Tibial artery (tissue), 4 donors: ENCODE results near the gene MTERF1.

ENCODE experiments used
- DNase-seq, 2 donors: peaks; one replicate each; pipeline ENCODE4 v3.0.0-alpha.2; 2019
- H3K27ac ChIP-seq, 2 donors: fragments of 200-600 bp; sonication (generic) in 1 of 2; 1 replicate in 1 of 2; 2 replicates in 1 of 2; pipeline ENCODE4 v1.5.1; 2018 to 2019; ENCODE audit warnings: mild to moderate bottlenecking in 1 of 2
- H3K27me3 ChIP-seq, 2 donors: fragments of 200-600 bp; sonication (generic) in 1 of 2; one replicate each; pipeline versions ENCODE4 v1.5.1 to v1.6.0; 2016 to 2019
- H3K36me3 ChIP-seq, 3 donors: fragments of 200-600 bp; sonication (generic) in 2 of 3; one replicate each; pipeline ENCODE4 v1.5.1; 2016 to 2019; ENCODE audit warnings: mild to moderate bottlenecking in 2 of 3
- H3K4me1 ChIP-seq, 4 donors: fragments of 200-600 bp; sonication (generic) in 2 of 4; 1 replicate in 3 of 4; 2 replicates in 1 of 4; pipeline ENCODE4 v1.5.1; 2016 to 2019
- H3K4me3 ChIP-seq, 2 donors: fragments of 200-600 bp; sonication (generic) in 1 of 2; 1 replicate in 1 of 2; 2 replicates in 1 of 2; pipeline ENCODE4 v1.5.1; 2018 to 2019; ENCODE audit warnings: mild to moderate bottlenecking in 2 of 2
- H3K9me3 ChIP-seq, 3 donors: fragments of 200-600 bp; sonication (generic) in 1 of 3; one replicate each; pipeline ENCODE4 v1.5.1; 2016 to 2019
- CTCF ChIP-seq, 2 experiments: fragments of 200-600 bp in 1 of 2; fragments of 450-650 bp in 1 of 2; IDR thresholded peaks; one replicate each; pipeline ENCODE4 v1.5.1; 2017 to 2019; ENCODE audit warnings: antibody characterized with exemption in 2 of 2, mild to moderate bottlenecking in 1 of 2, moderate library complexity in 1 of 2
- intact Hi-C: fragments of 100-400 bp; cut with DNase I; formaldehyde crosslinking; loops from one replicate; pipeline ENCODE4 v1.15.0; 2023; ENCODE audit warnings: low total_unique reads

The MTERF1 gene

GRCh38 chr7:91846436-91846835, 34.1 kb downstream of the MTERF1 start:
- H3K4me3 ChIP-seq = no peak overlapping the region
- peaks cover 0 to 7% (median 0%) of the 10 kb centered on the region in 3 donors for H3K9me3 ChIP-seq
- H3K27me3 ChIP-seq = no peaks in the 10 kb centered on the region
- H3K27ac ChIP-seq = no peak overlapping the region
- intact Hi-C loops = no loop called here
- H3K4me1 ChIP-seq = peaks cover 0 to 3% (median 0%) of the 10 kb centered on the region in 4 donors
- no peaks in the 10 kb centered on the region for H3K36me3 ChIP-seq
- TF ChIP-seq CTCF (IDR thresholded peaks at IDR 0.05) = no peak
- DNase-seq = no peak

- DNase-seq = no peak
- H3K4me3 ChIP-seq = no peak overlapping the region
- H3K27ac ChIP-seq = no peak overlapping the region
- H3K36me3 ChIP-seq = no peaks in the 10 kb centered on the region
- TF ChIP-seq CTCF (IDR thresholded peaks at IDR 0.05) = no peak
- peaks cover 0 to 3% (median 0%) of the 10 kb centered on the region in 4 donors for H3K4me1 ChIP-seq
- intact Hi-C loops = no loop called here
- peaks cover 0 to 7% (median 0%) of the 10 kb centered on the region in 3 donors for H3K9me3 ChIP-seq
- no peaks in the 10 kb centered on the region for H3K27me3 ChIP-seq
Observed at GRCh38 chr7:91843831-91844230, 36.7 kb downstream of the MTERF1 start.

DNA sequence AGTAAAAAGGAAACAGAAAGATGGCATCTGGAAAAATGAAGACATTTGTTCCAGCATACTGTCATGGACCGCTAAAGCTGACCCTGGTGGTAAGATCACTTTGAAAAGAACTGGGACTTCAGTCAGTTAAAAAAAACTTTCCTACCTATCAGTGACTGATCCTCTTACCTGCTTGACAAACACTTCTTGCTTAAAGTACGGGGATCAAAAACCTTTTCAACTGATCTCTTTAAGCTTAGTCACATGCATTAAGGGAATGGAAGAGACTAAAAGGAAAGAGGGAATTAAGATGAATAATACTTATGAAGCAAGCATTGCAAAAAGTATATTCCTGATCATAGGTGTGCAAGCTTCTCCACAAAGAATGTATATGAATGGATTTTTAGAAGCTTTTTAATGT, 42.1 kb downstream of the MTERF1 start:
- TF ChIP-seq CTCF (IDR thresholded peaks at IDR 0.05) = no peak
- H3K36me3 ChIP-seq = no peaks in the 10 kb centered on the region
- intact Hi-C loops = no loop called here
- no peak overlapping the region for H3K27ac ChIP-seq
- DNase-seq = no peak
- H3K4me3 ChIP-seq = no peak overlapping the region
- H3K4me1 ChIP-seq = no peaks in the 10 kb centered on the region
- H3K9me3 ChIP-seq = peaks cover 0 to 7% (median 0%) of the 10 kb centered on the region in 3 donors
- H3K27me3 ChIP-seq = no peaks in the 10 kb centered on the region

DNA sequence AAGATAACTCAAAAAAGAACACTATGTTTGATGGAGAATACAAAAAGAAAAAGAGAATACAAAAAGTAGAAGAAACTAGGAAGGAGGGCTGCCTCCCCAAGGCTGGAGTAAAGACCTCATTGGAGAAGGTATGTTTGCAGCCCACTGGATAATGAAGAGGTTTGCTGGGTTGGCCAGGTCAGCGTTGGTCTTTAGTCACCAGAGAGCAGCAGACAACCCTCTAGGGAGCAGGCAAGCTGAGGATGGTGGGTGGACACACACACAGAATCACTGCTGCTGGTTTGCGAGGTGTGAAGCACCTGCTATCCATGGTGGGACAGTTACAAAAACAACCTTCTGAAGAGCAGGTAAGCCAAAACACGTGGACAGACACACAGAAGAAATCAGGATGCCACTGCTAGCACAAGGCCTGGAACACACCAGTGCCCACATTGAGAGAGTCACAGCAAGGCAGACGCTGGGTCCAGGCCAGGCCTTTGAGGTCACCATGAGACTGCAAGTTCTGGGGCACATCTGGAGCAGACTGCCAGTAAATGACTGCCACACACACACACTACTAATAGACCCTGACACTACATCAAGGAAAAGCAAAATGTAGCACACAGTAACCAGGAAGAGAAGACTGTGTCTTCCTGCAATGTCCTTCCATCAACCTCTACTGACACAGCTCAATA, 43.0 kb downstream of the MTERF1 start:
- no peaks in the 10 kb centered on the region for H3K4me1 ChIP-seq
- peaks cover 0 to 6% (median 0%) of the 10 kb centered on the region in 3 donors for H3K9me3 ChIP-seq
- H3K36me3 ChIP-seq = no peaks in the 10 kb centered on the region
- intact Hi-C loops = no loop called here
- no peak for DNase-seq
- no peak for TF ChIP-seq CTCF (IDR thresholded peaks at IDR 0.05)
- no peak overlapping the region for H3K27ac ChIP-seq
- H3K4me3 ChIP-seq = no peak overlapping the region
- H3K27me3 ChIP-seq = no peaks in the 10 kb centered on the region

- intact Hi-C loops = no loop called here
- no peak overlapping the region for H3K27ac ChIP-seq
- no peak overlapping the region for H3K4me3 ChIP-seq
- H3K4me1 ChIP-seq = no peaks in the 10 kb centered on the region
- no peaks in the 10 kb centered on the region for H3K27me3 ChIP-seq
- TF ChIP-seq CTCF (IDR thresholded peaks at IDR 0.05) = no peak
- DNase-seq = no peak
- H3K9me3 ChIP-seq = no peaks in the 10 kb centered on the region
- H3K36me3 ChIP-seq = no peaks in the 10 kb centered on the region
Observed at GRCh38 chr7:91835826-91836368, 44.6 kb downstream of the MTERF1 start.
